ENCODE measurements around the gene UNC80.

The UNC80 gene

DNA sequence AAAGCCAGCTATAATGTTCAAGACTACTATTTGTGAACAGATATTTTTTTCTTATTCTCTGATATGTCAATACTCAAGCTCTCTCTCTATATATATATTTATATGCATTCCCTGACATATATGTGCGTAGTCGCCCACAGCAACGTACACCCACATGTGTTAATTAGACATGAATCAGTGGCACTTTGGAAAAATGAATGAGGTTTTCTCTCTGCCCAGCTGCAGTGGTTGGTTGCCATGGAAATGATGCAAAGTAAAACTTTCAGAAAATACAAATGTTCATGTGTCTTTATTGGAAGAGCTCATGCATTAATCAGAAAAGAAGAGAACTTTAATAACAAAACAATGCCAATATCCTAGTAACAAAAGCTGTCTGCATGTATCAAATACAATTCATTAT is 34.7 kb downstream of the UNC80 start:
- DNase-seq (ENCODE audit: low read depth, low spot score), result no peak

DNA sequence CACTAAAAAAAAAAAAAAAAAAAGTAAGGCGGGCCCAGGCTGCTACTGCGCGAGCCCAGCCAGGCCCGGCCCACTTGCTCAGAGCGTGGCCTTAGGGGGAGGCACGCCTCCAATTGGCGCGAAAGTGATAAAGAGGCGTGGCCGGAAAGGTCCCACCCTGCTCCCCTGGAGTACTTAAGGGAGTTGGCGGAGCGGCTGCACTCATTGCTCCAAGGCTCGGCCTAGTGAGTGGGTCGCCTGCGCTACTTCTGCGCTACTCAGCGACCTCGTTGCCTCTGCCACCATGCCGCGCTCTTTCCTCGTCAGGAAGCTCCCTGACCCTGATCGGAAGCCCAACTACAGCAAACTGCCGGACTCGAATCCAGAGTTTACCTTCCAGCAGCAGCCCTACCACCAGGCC is 36.9 kb downstream of the UNC80 start:
- no peak for DNase-seq (ENCODE audit: low read depth, low spot score)

GRCh38 chr2:209809256-209809655 is 37.6 kb downstream of the UNC80 start:
- no peak for DNase-seq (ENCODE audit: low read depth, low spot score)

DNA sequence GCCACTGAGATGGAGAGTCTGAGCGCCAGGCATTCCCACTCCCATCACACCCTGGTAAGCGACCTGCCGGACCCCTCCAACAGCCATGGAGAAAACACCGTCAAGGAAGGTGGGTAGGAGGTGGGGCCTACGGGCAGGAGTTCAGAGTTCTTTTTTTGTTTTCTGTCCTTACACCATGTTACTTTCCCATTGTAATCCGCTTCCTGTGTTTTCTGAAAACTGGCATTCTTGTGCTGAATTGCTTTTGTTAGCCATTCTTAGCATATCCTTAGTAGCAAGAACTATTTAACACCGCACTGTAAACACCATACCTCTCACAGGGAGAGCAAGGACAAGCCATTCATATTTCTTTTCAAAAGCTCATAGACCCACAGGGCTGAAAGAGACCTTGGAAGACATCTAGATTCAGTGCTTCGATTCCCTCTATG is 46.2 kb downstream of the UNC80 start:
- no peak for DNase-seq (ENCODE audit: low read depth, low spot score)

DNA sequence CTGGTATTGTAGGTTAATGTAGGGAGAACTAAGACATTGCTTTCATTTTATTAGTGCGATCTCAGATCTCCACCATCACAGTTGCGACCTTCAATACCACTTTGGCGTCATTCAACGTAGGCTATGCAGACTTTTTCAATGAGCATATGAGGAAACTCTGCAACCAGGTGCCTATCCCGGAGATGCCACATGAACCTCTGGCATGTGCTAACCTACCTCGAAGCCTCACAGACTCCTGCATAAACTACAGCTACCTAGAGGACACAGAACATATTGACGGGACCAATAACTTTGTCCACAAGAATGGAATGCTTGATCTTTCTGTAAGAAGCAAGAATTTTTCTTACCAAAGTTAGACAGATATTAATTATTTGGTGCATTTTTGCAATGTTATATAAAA is 47.3 kb downstream of the UNC80 start:
- DNase-seq (ENCODE audit: low read depth, low spot score), result no peak

DNA sequence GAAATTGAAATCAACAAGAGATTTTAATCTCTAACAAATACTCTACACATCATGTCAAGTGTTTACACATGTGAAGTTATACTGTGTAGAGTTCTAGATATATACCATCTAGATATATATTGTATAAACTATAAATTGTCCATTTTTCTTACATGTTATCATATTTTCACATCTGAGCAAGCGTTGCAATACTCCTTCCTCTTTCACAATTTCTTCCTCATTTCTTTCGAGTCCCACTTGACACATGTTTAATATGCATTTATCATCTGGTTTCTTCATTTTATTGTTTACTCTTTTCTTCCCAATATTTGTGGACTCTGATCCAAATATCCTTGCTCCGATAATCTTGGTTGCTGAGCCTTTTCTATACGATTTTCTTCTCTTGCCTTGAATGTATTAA is 50.2 kb downstream of the UNC80 start:
- no peak for DNase-seq (ENCODE audit: low read depth, low spot score)

GRCh38 chr2:209823484-209823883 is 51.9 kb downstream of the UNC80 start:
- no peak for DNase-seq (ENCODE audit: low read depth, low spot score)

- DNase-seq (ENCODE audit: low read depth, low spot score), result no peak
These were observed 52.8 kb downstream of the UNC80 start for GRCh38 chr2:209824391-209824790.

- no peak for DNase-seq (ENCODE audit: low read depth, low spot score)
These were observed 59.3 kb downstream of the UNC80 start for GRCh38 chr2:209830722-209831465.

DNA sequence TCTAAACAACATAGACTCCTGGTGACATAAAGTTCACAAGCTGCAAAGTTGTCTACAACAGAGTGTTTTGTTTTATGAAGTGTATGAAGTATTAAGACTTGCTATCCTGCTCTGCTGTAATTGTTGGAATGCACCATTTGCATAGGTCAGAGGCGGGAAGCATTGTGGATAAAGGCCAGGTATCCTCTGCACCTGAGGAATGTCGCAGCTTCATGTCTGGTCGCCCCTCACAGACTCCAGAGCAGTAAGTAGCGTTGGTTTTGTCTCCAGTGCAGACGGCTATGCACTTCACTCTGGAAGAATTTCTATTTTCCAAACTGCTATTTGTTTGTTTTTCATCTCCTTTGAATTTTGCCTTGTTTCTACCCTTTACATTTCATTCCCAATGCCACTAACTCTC is 63.1 kb downstream of the UNC80 start:
- no peak for DNase-seq (ENCODE audit: low read depth, low spot score)

DNA sequence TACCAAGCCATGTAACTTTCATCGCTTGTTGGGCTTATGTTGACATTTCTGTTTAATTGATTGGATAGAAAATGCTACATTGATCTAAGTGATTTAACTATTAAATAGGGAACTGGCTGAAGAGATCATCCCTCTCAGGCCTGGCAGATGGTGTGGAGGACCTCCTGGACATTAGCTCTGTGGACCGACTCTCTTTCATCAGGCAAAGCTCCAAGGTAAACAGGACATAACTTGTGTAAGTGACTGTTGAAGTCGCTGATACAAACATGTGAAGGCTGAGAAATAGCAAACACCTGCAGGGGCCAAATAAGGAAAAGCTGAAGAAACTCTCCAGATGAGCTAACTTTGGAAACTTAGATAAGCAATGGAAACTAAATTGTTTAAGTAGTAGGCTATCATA is 68.8 kb downstream of the UNC80 start:
- DNase-seq (ENCODE audit: low read depth, low spot score), result no peak

DNA sequence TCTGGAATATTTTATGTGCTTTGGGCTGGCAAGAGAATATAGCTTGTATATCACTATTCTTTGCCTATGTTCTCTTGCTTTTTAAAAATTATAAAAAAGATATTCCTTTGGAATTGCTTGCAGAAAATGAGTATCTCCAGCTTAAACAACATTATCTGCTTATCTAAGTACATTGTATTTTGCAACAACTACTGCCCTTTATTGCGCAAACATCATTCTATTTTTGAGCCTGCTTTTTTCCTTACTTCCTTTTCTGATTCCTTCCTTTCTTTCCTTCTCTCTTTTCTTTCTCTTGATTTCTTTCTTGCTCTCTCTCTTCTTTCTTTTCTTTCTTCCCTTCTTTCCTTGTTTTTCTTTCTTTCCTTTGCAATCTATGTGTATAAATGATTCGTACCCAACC is 74.0 kb downstream of the UNC80 start:
- no peak for DNase-seq (ENCODE audit: low read depth, low spot score)

- no peak for DNase-seq (ENCODE audit: low read depth, low spot score)
These were observed 93.2 kb downstream of the UNC80 start for GRCh38 chr2:209864716-209865295.

- no peak for DNase-seq (ENCODE audit: low read depth, low spot score)
These were observed 96.8 kb downstream of the UNC80 start for GRCh38 chr2:209868271-209868994.

DNA sequence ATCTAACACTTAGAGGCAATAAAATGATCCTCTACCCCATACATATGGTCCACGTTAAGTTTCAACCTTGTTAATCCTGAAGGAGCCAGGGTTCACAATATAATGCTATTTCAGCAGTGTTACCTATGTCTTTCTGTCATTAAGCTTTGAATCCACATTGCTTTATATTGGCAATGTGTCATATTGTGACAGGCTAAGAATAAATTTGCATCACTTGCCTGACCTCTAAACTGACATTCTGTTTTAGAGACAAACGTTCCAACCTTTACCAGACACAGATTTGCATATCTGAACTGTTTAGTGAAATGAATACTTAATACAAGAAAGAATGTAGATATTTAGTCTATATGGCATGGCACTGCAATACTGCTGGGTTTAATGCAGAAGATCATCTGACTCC is 98.4 kb downstream of the UNC80 start:
- DNase-seq (ENCODE audit: low read depth, low spot score), result no peak

DNA sequence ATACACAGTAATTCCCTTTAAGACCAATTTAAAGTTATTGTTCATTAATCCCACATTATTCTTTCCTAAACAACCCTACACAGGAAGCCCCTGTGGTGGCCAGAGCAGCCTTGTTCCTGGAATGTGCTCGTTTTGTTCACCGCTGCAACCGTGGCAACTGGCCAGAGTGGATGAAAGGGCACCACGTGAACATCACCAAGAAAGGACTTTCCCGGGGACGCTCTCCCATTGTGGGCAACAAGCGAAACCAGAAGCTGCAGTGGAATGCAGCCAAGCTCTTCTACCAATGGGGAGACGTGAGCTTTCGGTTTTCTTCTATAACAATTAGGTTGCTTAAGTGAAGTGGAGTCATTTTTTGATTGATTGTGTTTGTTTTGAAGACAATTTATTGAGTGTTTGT is 101.0 kb downstream of the UNC80 start:
- no peak for DNase-seq (ENCODE audit: low read depth, low spot score)

DNA sequence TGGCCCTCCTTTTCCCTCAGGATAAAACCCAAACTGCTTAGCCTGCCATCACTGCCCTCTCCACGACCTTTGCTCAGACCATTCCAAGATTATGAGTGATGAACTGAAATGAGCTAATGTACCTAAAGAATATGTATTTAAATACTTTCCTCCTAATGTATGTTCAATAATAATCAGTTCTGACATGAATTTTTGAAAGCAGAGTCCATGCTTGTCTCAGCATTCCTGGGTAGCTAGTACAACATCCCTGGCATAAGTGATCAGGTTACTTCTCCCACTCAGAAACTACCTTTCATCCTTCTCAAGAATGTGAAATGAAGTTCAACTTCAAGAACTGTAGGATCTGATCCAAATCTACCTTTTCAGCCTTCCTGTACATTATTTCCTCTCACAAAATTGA is 103.6 kb downstream of the UNC80 start:
- DNase-seq (ENCODE audit: low read depth, low spot score), result no peak

- no peak for DNase-seq (ENCODE audit: low read depth, low spot score)
These were observed 104.6 kb downstream of the UNC80 start for GRCh38 chr2:209876211-209876610.

- no peak for DNase-seq (ENCODE audit: low read depth, low spot score)
These were observed 107.1 kb downstream of the UNC80 start for GRCh38 chr2:209878701-209879100.

GRCh38 chr2:209900638-209901037 is 129.0 kb downstream of the UNC80 start:
- DNase-seq (ENCODE audit: low read depth, low spot score), result no peak

DNA sequence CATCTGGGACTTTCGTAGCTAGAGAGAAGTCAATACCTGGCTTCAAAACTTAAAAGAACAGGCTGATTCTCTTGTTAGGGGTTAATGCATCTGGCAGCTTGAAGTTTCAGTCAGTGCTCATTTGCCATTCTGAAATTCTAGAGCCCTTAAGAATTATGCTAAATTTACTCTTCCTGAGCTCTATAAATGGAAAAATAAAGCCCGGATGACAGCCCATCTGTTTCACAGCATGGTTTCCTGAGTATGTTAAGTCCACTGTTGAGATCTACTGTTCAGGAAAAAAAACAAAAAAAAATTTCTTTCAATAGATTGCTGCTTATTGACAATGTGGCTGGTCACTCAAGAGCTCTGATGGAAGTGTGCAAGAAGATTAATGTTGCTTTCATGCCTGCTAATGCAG is 129.5 kb downstream of the UNC80 start:
- no peak for DNase-seq (ENCODE audit: low read depth, low spot score)

- DNase-seq (ENCODE audit: low read depth, low spot score), result no peak
These were observed 134.1 kb downstream of the UNC80 start for GRCh38 chr2:209905691-209906090.

DNA sequence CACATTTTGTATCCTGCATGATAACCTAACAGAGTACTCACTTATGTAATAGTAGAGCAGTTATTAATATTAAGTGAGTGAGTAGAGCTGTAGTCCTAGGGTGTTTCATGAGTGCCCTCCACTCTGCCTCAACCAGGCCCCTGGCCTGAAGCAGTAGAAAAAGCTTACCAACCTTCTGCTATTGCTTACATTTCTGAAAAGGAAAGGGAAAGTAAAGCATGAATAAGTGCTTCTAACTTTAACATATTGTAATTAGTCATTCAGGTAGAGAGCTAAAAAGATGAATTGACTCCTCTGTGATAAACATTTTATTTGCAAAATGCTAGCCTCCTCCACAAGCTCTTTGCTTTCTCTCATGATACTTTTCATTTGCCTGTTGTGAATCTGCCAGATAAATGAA is 136.1 kb downstream of the UNC80 start:
- no peak for DNase-seq (ENCODE audit: low read depth, low spot score)
